ENCODE results near the gene PHF1.

GRCh38 chr6:33451606-33452005 lies 40.8 kb downstream of the PHF1 start:
- TF ChIP-seq MAX (IDR thresholded peaks at IDR 0.05) (no peak), CTCF (IDR thresholded peaks at IDR 0.05; ENCODE audit: low read depth, low read length, missing input control) (no peak), REST (IDR thresholded peaks at IDR 0.05) (no peak), YY1 (IDR thresholded peaks at IDR 0.05) (no peak), GABPA (IDR thresholded peaks at IDR 0.05 in 1 of 2, conservative IDR thresholded peaks at IDR 0.05 in 1 of 2) (no peak), SP1 (IDR thresholded peaks at IDR 0.05) (no peak), TAF1 (conservative IDR thresholded peaks at IDR 0.05) (no peak)

Measured in liver (tissue), 3 donors.